GM19438 (cell line): ENCODE results near the gene PAFAH1B2.

ENCODE experiments used
- ATAC-seq: cut with Tn5 transposase; IDR thresholded peaks from one replicate; pipeline ENCODE4 v1.9.1; 2021; ENCODE audit warnings: low read depth; ENCODE audit not compliant: unreplicated experiment

PAFAH1B2 gene

GRCh38 chr11:117219455-117219854 lies 75.4 kb downstream of the PAFAH1B2 start:
- ATAC-seq: no peak

GRCh38 chr11:117219995-117220394 lies 75.9 kb downstream of the PAFAH1B2 start:
- no peak for ATAC-seq

- ATAC-seq: no peak
Observed at GRCh38 chr11:117220568-117220967, 76.5 kb downstream of the PAFAH1B2 start.

GRCh38 chr11:117220999-117221774 lies 77.1 kb downstream of the PAFAH1B2 start:
- ATAC-seq: no peak

- no peak for ATAC-seq
Observed at GRCh38 chr11:117221775-117222517, 77.9 kb downstream of the PAFAH1B2 start.

GRCh38 chr11:117222991-117223740 lies 79.1 kb downstream of the PAFAH1B2 start:
- no peak for ATAC-seq

- ATAC-seq: no peak
Observed at GRCh38 chr11:117223741-117224689, 79.9 kb downstream of the PAFAH1B2 start.

- no peak for ATAC-seq
Observed at GRCh38 chr11:117225553-117226170, 81.6 kb downstream of the PAFAH1B2 start.
